HG03571 (cell line): ENCODE measurements around the gene ME3.
"Not testable (repeated sequence)": the region's sequence is repeated elsewhere in the genome, so short reads cannot be mapped to it uniquely, and the experiment has no call there.

Experiments used
- ATAC-seq: cut with Tn5 transposase; IDR thresholded peaks from one replicate; pipeline ENCODE4 v1.9.1; 2021; ENCODE audit not compliant: unreplicated experiment

ME3 gene

DNA sequence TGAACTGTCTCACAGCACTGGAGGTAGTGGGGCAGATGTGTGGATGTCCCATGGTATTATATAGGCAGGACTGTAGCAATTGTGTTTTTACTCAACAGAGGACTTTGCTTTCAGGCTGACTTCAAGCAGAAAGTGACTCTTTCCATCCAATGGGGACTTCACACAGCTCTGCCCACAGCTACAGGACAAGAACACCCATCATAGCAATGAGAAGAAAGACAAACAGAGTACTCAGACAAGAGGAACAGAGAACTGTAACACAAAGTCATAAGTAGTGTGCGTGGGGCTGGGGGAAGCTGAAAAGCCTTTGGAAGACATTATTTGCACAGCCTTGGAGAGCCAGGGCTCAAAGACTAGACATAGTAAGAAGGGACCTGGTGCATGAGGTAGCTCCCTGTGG, 227.4 kb downstream of the ME3 start:
- ATAC-seq: no peak

DNA sequence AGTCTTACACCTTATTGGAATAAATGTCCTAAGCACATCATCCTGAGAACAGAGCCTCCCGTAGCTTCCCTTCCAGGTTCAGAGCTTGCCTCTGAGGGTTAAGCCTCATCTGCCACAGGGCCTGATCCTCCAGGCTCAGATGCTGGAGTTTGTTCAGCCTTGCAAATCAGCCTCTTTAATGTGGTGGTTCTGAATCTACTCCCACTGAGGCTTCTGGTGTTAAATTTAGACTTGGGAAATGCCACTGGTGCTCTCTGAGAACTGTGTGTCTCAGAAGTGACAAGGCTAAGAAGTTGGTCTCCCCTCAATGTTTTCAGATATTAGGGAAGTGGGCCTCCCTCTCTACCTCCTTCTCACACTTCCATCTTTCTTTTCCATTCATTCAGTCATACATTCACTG, 229.0 kb downstream of the ME3 start:
- no peak for ATAC-seq

DNA sequence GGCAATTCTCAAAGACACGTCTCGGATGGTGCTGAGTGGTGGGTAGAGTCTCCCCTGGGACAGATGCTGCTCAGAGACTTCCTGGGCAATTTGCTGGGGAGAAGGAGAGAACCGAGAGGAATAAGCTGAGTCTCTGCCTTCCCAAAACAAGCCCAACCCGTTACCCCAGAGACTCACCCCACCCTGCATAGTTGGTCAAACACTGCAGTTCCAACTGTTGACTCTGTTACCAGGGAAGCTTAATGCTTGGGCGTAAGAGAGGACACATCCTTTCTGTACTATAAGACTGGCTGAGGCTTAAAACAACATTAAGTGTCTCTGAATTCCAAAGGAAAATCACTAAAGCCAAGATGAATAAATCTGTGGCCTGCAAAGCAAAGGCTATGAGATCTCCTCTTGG, 229.6 kb downstream of the ME3 start:
- no peak for ATAC-seq

DNA sequence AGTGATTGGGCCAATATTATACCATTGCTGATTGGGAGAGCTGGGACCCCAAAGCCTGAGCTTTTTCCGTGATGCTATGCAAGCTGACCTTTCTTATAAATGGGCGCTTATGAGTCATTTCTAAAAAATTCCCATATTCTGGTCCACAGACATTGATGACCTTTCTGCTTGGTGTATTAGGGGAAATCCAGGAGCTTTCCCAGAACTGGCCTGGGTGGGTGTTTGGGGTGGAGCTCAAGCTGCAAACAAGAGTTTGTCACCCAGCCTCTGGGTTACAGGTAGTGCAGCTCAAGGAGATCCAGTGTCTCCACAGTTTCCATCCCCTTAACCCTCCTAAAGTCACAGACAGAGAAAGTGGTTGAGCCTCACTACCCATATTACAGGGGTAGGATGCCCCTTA, 230.0 kb downstream of the ME3 start:
- ATAC-seq: no peak

DNA sequence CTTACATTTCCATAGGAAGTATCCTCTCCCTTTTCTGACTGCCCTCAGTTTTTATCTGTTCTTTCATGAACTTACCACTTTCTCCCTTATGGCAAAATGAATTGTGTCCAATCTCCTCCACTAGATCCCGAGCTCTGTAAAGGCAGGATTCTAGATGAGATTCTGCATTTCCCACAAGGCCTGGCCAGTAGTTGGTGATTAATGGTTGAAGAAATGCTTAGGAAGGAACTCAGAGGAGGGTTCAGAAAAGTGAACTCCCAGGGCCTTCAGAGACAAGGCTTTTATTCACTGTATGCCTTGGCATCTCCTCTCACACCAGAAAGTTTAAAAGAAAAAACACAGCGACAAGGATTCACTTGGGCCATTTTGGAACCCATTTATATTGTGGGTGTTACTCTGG, 231.6 kb downstream of the ME3 start:
- no peak for ATAC-seq

DNA sequence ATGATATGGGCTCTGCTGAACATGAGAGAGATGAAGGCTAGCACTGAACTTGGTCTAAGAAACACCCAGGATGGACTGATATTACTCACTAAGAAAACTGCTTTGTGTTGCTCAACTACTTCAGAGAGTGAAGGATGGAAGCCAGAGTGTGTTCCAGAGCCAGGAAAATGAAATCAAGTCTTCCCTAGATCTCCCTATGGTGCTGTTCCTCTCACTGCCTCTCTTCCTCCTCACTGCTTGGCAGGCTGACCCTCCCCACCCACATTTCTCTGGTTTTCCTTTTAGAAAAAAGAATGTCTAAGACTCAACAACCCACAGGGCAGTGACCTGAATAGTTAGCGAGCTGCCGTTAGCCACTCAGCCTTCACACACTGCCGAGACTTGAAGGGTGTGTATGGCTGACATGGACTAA, 232.1 kb downstream of the ME3 start:
- no peak for ATAC-seq

DNA sequence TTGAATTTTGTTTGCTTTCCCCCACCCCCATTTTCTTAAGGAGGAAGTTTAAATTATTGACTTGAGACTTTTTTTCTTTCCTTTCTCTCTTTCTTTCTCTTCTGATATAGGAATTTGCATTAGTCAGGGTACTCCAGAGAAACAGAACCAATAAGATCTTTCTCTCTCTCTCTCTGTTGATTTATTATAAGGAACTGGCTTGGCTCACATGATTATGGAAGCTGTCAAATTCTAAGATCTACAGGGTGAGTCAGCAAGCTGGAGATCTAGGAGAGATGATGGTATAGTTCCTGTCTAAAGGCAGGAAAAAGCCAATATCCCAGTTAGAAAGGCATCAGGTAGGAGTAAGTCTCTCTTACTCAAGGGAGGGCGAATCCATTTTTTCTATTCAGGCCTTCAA, 233.7 kb downstream of the ME3 start:
- no peak for ATAC-seq

DNA sequence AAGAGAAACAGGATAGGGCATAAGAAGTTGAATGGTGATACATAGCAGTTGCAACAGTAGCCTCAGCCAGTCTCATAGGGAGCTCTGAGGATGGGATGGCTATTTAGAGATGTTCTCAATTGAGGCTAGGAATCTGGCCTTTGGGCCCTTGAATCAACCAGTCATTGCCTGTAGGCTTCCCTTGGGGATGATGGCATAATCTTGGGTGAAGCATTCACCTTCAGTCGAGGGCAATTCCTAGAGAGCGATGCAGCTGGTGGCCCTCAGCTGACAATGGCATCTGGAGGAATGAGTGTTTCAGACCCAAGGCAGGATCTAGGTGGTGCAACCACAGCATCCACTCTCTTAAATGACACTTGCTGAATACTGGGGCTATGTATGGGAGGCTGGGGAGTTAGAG, 236.7 kb downstream of the ME3 start:
- no peak for ATAC-seq

DNA sequence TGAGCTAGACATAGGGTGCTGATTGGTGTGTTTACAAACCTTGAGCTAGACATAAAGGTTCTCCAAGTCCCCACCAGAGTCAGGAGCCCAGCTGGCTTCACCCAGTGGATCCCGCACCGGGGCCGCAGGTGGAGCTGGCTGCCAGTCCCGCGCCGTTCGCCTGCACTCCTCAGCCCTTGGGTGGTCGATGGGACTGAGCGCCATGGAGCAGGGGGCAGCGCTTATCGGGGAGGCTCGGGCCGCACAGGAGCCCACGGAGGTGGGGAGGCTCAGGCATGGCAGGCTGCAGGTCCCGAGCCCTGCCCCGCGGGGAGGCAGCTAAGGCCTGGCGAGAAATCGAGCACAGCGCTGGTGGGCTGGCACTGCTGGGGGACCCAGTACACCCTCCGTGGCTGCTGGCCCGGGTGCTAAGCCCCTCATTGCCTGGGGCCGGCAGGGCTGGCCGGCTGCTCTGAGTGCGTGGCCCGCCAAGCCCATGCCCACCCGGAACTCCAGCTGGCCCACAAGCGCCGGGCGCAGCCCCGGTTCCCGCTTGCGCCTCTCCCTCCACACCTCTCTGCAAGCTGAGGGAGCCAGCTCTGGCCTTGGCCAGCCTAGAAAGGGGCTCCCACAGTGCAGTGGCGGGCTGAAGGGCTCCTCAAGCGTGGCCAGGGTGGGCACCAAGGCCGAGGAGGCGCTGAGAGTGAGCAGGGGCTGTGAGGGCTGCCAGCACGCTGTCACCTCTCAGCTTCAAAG, 238.9 kb downstream of the ME3 start:
- ATAC-seq: not testable (repeated sequence)

DNA sequence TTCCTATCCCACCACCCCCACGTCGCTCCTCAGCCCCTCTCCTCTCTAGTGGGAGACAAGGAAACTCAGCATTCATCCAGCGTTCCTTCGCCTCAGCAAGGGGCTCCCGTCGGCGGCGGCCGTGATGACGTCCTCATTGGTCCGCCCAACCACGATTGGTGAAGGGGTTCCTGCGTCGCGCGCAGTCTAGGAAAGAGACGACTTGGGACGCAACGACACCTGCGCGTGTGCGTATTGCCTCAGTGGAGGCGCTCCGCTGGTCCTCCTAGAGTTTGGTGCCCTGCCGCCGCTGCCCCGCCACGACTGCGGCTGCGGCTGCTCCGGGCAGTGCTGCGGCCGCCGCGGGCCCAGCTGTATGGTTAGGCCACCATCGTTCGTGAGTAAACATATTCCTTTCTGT, 241.2 kb downstream of the ME3 start:
- ATAC-seq: no peak

DNA sequence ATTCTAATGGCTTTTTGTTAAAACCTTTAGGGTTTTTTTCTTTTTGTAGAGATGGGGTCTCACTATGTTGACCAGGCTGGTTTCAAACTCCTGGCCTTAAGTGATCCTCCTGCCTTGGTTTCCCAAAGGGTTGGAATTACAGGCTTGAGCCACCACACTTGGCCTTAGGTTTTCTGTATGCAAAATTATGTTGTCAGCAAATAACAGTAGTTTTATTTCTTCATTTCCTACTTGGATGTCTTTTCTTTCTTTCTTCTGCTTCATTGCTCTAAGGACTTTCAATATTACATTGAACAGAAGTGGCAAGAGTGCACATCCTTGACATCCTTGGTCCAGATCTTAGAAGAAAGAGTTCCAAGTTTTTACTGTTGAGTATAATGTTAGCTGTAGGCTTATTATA, 245.0 kb downstream of the ME3 start:
- no peak for ATAC-seq

DNA sequence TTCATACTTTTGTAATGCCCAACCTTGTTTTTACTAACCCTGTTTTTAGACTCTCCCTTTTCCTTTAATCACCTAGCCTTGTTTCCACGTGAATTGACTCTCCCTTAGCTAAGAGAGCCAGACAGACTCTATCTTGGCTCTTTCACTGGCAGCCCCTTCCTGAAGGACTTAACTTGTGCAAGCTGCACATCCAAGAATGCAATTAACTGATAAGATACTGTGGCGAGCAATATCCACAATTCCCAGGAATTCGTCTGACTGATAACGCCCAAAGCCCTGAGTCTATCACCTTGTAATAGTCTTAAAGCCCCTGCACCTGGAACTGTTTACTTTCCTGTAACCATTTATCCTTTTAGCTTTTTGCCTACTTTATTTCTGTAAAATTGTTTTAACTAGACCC, 248.9 kb downstream of the ME3 start:
- ATAC-seq: not testable (repeated sequence)

DNA sequence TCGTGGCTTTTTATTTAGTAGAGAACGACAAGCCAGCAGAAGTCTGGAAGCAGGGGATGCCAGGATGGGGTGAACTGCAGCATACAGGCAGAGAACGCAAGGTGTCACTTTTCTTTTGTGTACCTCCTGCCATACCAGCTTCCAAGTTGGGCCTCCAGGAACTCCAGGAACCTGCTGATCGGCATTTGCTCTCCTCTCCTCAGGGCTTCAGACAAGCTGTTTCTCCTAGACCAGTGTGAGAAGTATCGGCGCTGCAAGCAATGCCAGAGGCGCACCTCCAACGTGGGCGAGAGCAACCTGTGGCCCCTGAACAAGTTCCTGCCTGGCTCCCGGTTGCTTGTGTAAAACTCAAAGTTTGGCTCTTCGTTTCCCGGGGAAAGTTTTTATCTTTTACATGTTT, 250.0 kb downstream of the ME3 start:
- no peak for ATAC-seq

DNA sequence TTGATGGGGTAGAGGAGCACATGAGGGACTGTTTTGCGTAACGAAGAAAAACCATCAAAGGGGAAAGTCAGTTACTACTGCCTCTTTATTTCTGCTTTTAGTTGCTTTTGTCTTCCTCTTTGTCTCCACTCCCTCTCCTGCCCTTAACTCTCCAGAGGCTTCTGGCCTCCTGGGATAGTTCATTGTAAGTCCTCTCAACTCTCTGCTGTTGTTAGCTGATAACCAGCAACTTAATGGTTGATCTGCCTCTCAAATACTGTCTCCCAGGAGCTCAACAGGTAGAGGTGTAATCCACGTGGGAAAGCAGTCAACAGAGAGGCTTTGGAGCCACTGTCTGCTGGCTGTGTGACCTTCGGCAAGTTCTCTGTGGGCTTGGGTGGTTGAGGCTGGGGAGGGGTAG, 250.5 kb downstream of the ME3 start:
- no peak for ATAC-seq

DNA sequence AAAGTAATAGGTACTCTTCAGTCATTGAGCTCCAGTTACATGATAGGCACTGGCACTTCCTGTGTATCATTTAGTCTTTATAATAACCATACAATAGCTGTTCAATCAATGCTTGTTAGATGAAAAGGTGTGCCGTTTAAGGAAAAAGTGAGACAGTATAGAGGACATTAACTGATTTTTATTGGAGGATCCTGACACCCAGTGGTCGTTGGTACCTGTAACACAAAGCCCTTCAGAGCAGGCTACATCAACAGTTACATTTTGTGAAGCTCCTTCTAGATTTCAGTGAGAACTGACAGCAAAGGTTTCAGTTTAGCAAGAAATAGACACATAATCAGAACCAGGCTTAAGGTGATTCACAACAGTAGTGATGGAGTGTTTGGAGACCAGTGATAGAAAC, 253.5 kb downstream of the ME3 start:
- ATAC-seq: no peak

DNA sequence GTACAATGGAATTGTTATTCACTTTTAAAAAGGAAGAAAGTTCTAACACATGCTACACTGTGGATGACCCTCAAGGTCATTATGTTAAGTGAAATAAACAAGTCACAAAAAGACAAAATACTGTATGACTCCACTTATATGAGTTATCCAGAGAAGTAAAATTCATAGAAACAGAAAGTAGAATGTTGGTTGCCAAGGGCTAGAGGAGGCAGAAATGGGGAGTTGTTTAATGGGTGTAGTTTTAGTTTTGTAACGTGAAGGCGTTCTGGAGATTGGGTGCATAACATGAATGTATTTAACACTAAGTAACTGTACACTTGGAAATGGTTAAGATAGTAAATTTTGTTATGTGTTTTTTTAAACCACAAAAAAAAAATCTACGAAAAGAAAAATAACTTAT, 253.9 kb downstream of the ME3 start:
- ATAC-seq: no peak

DNA sequence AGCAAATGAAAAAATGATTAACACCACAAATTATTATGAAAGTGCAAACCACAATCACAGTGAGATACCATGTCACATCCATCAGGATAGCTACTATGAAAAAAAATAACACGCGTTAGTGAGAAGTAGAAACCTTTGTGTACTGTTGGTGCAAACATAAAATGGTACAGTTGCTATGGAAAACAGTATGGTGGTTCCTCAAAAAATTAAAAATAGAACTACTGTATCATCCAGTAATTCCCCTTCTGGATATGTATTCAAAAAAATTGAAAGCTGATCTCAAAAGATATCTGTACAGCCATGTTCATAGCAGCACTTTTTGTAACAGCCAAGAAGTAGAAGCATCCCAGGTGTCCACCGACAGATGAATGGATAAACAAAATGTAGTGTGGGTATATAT, 254.3 kb downstream of the ME3 start:
- no peak for ATAC-seq

DNA sequence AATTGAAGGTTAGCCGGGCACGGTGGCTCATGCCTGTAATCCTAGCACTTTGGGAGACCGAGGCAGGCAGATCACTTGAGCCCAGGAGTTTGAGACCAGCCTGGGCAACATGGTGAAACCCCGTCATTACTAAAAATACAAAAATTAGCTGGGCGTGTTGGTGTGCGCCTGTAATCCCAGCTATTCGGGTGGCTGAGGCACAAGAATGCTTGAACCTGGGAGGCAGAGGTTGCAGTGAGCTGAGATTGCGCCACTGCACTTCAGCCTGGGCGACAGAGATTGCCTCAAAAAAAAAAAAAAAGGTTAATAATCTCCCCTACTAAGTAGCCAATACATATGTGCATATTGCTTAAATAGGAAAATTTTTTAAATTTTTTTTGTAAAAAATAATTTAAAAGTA, 255.5 kb downstream of the ME3 start:
- ATAC-seq: not testable (repeated sequence)

DNA sequence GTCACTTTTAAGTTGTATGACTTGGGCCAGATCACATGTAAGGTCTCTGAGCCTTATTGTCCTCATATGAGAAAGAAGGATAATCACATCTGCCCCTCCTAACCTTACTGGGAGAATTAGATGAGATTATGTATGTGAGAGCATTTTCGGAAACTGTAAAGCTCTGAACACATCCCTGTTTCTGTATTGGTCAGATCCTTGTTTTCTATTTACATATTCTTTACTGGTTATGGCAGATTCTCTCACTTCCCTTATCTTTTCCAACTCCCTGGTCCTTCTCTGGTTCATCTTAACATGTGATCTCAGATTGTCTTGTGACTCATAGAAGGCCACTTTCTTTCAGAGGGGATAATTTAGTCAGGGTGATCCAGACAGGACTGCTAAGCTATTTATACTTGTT, 255.9 kb downstream of the ME3 start:
- ATAC-seq: no peak

DNA sequence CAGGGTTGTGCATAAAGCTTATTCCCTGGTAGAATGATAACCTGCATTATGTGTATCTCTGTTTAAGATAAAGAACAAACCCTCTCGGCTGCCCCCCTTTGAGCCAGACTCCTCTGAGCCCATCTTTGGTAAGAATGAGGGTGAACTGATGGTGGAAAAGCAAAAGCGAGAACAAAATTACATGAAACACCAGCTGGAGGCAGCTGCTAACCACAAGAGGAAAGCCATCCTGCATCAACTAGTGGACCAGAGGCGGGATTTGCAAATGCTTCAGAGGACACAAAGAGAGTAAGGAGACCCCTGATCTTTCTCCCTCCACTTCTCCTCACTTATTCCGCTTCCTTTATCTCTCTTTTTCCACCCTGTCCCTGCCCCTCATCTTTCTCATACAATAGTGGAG, 257.4 kb downstream of the ME3 start:
- ATAC-seq: no peak

DNA sequence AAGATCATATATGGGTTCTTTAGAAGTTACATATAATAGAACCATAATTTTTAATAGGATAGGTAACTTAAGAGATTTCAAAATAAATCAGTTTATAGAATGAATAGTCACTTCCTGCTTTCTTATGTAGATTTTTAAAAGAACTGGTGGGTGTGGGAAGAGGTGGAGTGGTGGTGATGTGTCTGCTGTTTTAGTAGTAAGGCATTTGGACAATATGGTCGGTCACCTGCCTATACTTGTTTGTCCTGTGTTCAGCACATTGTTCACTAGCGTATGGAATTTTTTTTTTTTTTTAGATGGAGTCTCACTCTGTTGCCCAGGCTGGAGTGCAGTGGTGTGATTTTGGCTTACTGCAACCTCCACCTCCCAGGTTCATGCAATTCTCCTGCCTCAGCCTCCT, 258.4 kb downstream of the ME3 start:
- ATAC-seq: no peak

DNA sequence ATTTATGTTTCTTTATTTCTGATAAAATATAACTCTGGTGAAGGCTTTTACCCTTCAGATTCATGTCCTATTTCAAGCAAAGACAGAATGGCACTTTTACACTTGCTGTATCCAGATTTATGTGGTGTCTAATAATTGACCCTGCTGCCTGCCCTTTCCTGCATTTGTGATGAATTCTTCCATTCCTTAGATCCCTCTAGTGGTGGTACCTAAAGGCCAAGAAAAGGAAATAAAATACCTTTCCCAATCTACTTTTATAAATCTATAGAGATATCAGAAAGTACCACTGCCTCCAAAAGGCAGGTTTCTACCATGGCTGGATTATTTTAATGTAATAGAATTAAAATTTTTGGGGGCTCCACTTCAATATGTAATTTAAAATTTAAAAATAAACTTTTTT, 263.6 kb downstream of the ME3 start:
- ATAC-seq: no peak

DNA sequence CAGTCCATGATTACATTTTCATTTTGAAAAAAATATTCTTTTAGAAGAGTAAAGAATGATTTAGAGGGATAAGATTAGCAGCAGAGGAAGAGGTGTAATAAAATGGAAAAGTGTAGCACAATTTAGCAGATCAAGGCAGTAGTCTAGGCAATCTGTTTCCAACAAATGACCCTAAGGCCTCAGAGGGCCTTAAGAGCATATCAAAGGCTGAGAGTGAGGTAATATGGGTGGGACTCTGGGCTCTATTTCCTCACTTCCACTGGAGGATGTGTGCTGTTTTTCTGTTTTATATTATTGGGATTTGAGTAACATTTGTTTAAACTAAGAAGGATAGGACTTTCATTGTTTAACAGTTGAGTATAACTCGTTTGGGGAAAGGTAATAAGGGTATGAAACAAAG, 269.0 kb downstream of the ME3 start:
- ATAC-seq: no peak

DNA sequence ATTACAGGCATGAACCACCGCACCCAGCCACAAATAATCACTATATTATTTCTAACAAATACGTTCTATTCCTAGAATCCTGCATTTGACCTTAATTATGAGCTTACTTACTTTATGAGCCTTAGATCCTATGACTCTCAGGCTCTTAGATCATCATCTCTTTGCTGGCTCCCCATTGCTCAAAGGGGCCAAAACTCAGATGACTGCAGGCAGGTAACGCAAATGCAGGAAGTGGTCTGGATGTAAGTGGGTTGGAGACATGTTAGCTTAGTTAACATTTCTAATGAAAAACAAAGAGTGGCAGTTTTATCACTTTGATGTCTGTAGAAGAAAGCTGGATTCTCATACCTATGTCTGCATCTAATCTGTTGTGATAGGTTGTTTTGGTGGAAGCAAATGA, 274.3 kb downstream of the ME3 start:
- ATAC-seq: no peak
